DND-41 (cell line): Measurements from ENCODE around the gene IAPP.

ENCODE experiments used
- EZH2 ChIP-seq: IDR thresholded peaks from 3 replicates; pipeline ENCODE4 v1.6.1; 2012; ENCODE audit warnings: borderline replicate concordance, low read depth, mild to moderate bottlenecking, moderate library complexity, low read length, inconsistent platforms; ENCODE audit not compliant: severe bottlenecking
- TF ChIP-seq, protein P1 (sequence below): IDR thresholded peaks from 2 replicates; pipeline ENCODE4 v1.5.1; 2012; ENCODE audit warnings: borderline replicate concordance, low read length, moderate library complexity, mild to moderate bottlenecking; ENCODE audit not compliant: poor library complexity, severe bottlenecking; ENCODE audit errors: extremely low read depth

DNA sequence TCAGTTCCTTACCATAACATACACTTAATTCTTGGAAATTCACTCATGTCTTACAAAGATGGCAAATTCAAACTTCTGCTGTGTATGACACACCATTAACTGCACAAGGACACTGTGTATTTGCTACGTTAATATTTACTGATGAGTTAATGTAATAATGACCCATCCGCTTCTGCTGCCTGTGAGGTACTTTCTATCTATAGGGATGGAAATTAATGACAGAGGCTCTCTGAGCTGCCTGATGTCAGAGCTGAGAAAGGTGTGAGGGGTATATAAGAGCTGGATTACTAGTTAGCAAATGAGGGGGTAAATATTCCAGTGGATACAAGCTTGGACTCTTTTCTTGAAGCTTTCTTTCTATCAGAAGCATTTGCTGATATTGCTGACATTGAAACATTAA lies at the start of gene IAPP:
- TF ChIP-seq, protein P1, sequence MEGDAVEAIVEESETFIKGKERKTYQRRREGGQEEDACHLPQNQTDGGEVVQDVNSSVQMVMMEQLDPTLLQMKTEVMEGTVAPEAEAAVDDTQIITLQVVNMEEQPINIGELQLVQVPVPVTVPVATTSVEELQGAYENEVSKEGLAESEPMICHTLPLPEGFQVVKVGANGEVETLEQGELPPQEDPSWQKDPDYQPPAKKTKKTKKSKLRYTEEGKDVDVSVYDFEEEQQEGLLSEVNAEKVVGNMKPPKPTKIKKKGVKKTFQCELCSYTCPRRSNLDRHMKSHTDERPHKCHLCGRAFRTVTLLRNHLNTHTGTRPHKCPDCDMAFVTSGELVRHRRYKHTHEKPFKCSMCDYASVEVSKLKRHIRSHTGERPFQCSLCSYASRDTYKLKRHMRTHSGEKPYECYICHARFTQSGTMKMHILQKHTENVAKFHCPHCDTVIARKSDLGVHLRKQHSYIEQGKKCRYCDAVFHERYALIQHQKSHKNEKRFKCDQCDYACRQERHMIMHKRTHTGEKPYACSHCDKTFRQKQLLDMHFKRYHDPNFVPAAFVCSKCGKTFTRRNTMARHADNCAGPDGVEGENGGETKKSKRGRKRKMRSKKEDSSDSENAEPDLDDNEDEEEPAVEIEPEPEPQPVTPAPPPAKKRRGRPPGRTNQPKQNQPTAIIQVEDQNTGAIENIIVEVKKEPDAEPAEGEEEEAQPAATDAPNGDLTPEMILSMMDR, result no peak
- TF ChIP-seq EZH2, result no peak
